Stimulated activated CD4-positive, alpha-beta T cell treated with anti-CD3 and anti-CD28 coated beads, Interleukin-1b, Interleukin-23, amount 100 ng/mL, for 4 hours (primary cell): ENCODE measurements around the gene RAD18.

Experiments used
- DNase-seq, 2 donors: peaks; one replicate each; pipeline ENCODE4 v3.0.0-alpha.2; 2020; ENCODE audit warnings: low read depth in 2 of 2

Gene RAD18

DNA sequence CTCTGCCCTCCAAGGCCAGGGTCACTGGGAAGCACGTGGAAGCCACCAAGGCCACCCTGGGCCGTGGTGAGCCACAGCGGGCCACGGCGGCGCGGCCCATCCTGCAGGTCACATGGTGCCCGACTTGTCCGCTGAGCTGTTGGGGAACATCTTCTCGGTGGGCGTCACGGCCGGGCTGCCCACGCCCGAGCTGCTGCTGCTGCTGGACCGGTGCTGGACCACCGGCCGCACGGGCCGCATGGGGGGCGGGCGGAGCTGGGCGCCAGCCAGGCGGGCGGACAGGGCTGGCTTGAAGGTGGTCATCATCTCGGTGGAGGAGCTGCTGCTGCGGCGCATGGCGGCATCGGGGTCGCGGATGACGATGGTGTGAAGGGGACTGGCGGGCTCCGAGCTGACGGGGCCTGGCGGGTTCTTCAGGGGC, 22.1 kb upstream of the RAD18 start:
- no peak for DNase-seq

DNA sequence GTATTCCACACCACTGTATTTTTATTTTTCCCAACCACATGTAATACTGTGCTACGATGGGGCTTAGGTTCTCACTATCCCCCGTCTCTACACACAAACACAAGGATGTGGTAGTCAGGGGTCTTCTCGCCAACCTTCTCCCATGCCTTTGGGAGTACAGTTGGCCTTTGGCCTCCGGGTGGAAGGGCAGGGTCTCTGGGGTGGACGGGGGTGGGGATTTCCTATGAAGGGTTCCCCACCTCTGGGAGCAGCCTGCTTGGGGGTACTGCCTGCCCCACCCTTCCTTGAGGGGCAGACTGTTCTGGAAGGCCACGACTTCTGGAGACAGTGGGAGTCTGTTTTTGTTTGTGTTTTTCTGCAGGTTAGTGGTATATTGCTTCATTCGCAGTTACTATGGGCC, 21.3 kb upstream of the RAD18 start:
- no peak for DNase-seq

DNA sequence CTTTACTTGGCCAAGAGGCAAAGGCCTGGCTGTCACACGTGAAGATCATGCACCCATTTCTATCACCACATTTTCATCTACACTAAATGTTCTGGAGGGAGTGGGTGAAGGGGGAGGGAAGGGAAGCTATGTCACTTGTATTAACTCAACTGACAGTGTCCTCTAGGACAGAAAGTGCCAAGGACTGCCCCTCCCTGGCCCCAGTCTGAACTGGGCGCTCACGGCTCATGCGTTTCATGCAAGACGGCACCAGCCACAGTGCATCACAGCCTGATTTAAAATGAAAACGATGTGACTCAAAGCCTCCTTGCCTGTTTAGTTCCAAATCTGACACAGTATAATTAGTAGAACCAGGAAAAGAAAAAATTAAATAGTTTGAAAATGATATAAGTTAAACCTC, 20.8 kb upstream of the RAD18 start:
- DNase-seq = no peak

DNA sequence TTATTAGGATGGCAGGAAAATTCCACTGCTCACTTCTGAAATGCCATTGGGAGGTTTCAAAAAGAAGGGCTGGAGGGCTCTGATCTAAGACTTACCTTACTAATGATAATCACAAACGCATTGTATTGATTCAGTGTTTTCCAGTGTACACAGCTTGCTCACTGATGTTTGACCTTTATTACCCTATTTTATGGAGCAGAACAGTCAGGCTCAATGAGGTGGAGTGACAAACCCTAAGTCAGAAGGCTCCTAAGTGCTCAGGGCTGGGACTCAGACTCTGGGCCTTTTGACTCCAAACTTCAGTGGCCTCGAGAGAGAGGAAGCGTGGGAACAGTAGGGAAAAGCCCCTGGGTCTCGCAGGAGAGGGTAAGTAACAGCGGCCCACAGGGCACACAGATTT, 20.3 kb upstream of the RAD18 start:
- DNase-seq = no peak

DNA sequence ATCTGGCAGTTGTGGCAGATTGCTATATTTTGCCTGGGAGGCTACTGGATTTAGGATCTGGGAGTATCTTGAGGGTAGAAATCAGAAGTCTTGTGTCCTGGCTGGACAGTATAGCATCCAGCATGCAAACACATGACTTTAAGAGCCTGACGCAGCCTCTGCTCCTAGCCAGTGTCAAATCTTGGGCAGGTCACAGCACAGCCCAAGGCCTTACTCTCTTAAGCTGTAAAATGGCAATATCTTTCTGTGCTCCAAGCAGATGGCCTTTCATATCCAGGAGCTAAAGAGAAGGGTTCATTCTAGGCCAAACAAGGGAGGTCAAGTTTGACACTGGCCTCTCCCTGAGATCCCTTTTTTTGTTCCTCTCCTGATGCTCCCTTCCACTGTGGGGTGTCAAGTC, 19.8 kb upstream of the RAD18 start:
- no peak for DNase-seq

DNA sequence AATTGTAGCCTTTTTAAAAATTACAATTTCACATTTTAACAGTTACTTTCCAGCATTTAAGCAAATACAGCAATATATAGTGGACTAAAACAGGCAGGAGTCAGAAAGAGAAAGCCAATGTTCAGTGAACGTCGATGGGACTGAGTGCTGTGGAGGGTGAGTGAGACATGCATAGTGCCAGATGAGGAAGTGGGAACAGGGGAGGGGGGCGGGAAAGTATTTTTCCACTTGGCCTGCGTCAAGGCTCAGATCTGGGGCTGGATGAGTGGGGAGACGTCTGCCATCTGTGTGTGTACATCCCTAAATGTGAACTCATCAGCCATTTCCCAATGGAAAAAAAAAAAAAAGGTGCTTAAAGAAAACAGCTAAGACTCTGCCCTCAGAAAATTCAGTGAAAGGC, 19.2 kb upstream of the RAD18 start:
- no peak for DNase-seq

DNA sequence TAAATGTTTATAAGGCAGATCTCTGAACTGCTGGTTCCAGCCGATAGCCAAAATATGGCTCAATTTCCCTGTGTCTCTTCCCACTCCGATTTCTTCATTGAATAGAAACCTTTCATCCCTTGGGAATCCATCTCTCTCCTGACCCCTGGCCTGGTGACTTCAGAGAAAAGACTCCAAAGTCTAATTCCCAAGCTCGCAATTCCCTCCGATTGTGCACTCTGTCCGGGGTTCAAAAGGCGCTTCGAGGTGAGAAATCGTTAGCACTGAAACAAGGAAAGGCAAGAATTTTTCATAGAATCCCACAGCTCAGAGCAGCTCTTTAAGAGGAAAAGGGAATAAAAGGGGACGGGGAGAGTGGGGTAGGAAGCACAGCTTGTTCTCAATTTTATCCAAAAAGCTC, 18.4 kb upstream of the RAD18 start:
- DNase-seq = no peak

DNA sequence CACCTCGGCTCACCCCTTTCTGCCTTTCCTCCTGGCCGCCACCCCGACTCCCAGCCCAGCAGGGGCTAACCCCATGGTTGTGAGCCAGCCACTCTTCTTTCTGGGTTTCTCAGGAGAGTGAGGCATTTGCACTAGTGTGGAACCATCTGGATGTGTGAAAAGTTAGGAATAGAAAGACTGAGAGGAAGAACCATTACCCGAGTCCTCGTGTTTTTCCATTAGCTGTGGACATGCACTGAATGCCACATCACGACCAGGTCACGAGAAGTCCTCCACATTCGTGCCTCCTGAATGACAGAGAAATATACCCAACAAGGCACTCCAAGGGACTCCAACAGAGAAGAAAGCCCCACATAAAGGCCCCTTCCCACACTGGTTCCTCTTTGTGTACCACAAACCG, 18.0 kb upstream of the RAD18 start:
- no peak for DNase-seq

DNA sequence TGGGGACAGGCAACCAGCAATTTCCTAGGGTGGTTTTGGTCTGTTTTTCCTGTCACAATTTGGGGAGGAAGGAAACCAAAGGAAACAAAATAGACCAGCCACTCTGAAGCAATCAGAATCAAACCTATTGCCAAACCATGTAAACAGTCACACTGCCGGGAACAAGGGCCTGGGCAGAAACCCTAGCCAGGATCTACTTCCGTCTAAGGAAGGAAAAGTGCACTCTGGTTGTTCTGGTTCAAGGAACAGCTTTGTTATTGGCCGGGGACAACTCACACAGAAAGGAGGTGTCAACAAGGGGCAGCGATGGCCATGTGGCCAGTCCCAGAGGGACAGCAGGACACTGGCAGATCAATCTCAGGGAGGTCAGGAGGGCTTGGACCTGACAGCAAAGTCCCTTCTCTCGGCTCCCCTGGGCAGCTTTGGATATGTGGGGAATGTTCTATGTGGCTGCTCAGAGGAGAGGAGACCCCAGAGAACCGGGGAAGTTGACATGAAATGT, 17.5 kb upstream of the RAD18 start:
- no peak for DNase-seq

DNA sequence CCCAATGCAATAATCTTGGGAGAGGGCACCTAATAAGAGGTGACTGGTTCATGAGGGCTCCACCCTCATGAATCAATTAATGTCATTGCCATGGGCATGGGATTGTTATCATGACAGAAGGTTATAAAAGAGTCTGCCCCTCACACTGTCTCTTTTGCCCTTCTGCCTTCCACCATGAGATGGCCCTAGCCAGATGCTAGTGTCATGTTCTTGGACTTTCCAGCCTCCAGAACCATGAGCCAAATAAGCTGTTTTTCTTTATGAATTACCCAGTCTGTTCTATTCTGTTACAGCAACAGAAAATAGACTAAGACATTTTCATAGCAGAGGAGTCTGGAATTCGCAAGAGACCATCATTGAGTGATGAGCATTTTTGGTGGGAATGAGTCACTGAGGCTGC, 16.0 kb upstream of the RAD18 start:
- DNase-seq = no peak

DNA sequence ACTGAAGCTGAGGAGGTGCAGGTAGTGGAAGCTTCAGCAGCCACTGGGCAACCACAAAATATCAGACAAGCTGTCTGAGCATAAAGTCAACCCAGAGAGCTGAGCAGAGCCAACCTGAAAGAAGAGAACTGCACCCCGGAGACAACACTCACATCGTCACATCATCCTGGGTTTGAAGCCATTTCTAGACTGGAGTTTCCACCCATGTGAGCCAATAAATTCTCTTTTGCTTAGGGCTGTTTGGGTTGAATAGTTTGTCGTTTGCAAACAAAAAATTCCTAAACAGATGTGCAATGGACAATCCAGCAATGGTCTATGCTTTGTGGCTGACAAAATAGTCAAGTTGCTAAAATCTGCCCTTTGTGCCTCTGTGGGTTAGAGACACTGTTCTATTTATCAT, 15.3 kb upstream of the RAD18 start:
- no peak for DNase-seq

DNA sequence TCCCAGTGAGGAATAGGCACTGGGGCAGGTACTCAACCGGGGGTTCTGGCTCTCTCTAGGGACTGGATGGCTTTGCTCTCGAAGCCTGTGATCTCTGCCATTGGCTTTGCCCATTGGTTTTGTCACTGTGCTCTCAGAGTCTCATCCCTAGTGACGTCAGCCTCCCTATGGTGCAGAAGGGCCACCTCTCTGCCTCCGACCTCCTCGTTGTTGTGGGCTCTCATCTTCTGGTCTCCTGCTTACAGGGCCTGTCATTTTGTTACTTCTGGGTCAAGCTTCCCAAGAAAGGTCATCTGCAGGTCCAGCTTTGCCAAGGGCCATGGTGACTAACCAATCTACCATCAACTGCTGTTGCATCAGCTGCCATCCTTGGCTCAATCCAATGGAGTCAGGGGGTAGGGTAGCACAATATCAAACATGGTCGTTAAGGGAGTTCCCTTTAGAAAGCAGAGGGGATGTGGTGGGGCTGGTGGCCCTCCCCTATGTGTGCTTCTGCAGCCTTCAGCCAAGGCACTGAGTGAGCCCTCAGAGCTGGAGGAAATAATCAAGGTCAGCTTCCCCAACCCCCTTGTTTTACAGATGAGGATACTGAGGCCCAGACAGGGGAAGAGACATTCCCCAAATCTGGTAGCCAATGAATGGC, 13.4 kb upstream of the RAD18 start:
- DNase-seq = no peak

DNA sequence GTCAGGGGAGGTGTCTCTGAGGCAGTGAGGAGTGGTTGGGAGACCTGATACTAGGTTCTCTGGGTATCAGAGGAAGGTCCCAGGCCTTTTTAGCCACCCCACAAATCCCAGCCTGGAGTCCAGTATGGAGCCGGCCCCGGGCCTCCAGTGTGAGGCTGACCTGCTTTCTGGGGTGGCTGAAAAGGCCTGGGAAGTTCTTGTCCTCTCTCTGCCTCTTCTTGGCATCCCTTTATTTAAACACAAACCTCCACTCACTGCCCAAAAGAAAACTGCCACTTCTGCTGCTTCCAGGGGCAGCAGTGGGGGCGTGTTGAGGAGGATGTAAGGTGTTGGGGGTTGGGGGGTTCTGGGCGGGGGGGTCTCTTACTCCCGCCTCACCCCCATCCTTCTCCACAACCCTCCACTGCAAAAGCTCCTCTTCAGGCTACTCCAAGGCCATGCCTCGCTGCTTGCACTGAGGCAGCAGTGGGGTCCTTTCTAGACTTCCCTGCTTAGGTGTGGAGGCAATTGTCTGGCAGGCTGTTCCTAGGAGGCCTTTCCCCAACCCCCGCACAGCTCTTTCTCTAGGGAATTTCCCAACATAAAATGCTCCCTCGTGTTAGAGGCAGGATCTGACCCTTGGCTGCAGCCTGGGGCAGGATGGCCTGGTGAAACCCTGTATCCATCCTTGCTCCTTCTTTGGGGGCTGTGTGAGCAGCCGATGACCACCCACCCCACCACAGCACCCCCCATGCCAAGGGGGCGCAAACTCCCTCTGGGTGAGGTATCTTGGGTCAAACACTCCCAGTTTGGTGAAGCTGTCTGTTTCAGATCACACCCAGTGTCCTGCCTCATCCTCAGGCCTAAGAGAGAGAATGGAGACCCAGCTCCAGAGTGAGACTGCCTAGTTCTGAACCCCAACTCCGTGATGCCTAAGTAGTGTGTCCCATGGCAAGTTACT, 12.1 kb upstream of the RAD18 start:
- no peak for DNase-seq

DNA sequence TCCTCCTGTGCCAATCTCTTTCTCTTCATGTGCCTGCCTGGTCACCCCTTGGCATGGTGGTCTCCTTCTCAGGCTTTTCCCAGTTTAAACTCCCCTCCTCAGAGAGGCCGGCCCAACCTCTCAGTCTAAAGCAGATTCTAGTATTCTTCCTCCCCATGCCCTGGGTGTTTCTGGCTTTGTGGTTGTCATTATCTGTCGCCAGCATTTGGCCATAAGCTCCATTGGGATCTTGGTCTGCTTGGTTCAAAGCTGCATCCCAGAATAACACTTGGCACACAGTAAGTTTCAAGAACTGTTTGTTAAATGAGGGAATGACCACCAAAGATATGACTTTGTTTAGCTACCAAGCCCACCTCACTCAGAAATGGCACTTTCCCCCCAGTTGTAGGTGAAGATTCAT, 11.2 kb upstream of the RAD18 start:
- no peak for DNase-seq

DNA sequence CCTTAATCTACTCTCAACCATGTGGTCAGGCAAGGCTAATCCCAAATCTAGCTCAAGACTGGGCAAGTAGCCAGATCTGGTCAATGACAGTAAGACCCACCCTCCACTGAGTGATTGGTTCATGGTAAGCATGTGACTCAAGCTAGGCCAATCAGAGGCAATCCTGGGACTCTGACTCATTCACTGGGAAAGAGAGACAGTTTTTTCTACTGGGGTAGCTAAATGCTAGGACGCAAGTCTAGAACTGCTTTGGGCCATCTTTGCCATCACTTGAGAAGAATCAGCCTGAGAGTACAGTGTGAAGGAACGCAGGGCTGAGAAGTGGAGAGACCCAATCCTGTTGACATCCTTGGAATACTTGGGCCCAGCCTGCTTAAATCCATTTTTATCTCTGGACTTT, 9.4 kb upstream of the RAD18 start:
- no peak for DNase-seq

DNA sequence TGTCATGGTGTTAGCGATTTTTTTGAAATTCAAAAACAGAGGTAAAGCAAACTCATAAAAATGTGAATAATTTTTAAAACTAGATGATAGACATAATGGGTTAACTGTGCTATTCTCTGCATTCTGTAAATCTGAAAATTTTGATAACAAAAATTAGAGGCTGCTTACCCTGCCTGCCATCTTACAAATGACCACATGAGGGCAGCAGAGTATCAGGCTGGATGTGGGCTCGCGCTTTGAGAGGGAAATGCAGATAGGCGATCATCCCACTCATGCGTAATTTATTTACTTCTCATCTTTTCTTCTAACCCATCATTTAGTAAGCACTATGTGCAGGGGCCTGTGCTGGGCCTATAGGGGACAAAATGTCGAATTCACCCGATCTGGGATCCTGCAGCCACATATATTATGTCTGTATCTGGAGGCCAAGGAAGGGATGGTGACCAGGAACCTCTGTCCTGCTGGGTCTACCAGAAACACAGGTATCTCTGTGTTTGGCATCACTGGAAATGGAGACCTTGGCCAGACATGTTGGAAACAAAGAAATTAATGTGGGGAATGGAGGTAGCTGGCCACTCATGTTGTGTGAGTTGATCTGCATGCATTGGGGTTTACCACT, 7.8 kb upstream of the RAD18 start:
- DNase-seq = peak; percentile 45 to 63

DNA sequence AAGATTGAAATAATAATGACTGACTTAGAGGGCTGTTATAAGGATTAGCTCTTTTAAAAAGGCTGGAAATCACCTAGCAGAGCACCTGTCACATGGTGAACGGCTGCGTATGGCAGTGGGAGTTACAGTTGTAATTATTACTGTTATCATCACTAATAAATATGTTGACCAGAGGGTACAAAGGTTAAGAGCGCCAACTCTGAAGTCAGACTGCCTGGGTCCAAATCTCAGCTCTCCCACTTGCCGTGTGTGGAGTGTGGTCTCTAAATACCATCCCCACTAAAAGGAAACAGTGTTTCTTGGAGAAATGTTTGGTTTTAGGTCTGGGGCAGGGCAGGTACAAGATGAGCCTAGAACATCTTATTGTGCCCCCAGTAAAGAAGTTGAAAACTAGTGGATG, 6.0 kb upstream of the RAD18 start:
- no peak for DNase-seq

DNA sequence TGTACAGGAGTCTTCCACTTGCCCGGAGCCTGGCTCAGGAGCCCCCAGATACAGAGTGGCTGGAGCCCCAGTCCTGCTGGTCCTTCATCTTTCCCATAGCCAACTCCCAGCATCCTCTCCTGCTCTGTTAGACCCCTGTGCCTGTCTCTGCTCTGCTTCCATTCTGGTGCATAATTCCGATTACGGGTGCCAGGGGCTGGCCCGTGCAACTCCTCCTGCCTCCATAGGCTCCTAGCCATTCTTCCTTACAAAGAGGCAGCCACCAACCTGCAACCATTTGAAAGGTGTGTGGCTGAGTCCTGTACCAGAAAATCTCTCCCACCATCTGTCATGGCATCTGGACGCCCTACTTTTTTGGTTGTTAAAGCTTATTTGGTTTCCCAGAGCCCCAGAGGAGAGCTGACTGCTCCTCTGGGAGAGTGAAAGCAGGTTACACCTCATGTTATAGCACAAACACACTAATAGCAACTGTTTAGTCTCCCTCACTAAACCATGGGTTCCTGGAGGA, 5.2 kb upstream of the RAD18 start:
- DNase-seq = no peak

DNA sequence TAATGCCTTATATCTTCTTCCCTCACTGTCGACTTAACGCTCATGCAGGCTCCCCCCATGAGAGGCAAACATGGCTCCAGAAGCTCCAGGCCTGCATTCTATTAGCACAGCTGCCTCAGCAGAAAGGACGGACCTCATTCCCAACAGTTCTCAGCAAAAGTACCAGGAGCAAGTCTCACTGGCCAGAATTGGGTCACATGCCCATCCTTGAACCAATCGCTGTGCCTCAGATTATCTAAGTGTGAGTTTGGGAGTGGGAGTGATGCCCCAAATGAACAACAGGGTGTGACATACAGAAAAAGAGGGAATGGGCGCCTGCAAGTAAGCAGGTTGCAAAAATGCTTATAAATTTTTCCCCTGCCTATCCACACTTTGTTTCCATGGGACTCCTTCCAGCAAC, 4.3 kb upstream of the RAD18 start:
- no peak for DNase-seq

DNA sequence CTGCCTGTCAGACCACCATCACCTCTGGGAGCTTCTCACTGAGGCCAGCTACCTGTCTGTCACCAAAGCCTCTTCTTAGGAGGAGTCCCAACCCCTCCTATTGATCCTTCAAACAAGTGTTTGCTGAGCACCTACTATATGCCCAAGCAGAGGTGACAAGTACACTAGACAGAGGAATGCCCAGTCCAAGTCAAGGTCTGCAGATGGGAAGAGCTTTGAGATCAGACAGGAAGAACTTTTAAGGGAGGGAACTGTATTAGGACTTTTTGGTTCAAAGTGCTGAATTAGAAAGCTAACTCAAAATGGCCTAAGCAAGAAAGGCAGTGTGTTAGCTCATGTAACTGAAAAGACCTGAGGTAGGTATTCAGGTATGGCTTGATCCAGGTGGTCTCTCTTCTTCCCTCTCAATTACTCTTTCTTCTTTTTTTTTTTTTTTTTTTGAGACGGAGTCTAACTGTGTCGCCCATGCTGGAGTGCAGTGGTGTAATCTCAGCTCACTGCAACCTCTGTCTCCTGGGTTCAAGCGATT, 3.6 kb upstream of the RAD18 start:
- no peak for DNase-seq

DNA sequence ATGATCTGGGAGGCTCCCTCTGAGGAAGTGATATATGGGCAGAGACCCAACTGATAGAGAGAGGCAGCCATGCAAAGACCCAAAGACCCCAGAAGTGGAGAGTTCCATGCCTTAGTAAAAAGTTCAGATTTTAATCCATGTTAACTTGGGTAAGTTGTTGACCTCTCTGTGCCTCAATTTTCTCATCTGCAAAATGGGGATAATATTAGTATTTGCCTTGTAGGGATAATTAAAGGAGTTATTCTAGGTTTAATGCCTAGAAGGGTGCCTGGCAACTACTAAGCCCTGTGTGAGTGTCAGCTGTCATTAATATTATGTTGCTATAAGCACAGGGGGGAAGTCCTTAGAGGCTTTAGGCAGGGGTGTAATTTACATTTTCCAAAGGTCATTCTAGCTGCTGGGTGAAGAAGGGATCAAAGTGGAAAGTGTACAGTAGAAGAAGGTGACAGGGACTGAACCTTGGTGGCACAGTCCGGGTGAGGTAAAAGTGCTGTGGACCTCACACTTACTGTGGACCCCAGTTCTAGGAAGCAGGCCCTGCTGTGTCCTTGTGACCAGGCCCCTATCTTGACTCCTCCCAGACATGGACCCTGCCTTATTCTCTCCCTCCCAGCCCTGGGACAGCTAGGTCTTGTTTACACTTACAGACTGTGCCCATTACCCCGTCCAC, 3.0 kb upstream of the RAD18 start:
- no peak for DNase-seq
